WTC11 (cell line): ENCODE results near the gene CACNA1H. TPM values are rescaled to one million over a fixed set of nuclear protein-coding genes. Genes with fewer than 3 reads are reported as not detected.

ENCODE experiments used
- ATAC-seq: fragments of 200-7000 bp; cut with Tn5 transposase; 2 replicates; pipeline ENCODE4 v1.10.0; 2021; ENCODE audit warnings: mild to moderate bottlenecking, moderate library complexity
- CTCF ChIA-PET: fragments of 300-600 bp; sonication (Branson Sonifier 250); formaldehyde crosslinking; loops from one replicate; lab custom pipeline; 2021; ENCODE audit warnings: antibody characterized with exemption; lab: Charles Lee
- POLR2A ChIA-PET: fragments of 350-600 bp; sonication (Branson Sonifier 250); formaldehyde crosslinking; loops from one replicate; lab custom pipeline; 2021; ENCODE audit warnings: antibody characterized with exemption; lab: Charles Lee
- DNase-seq: peaks from one replicate; pipeline ENCODE4 v3.0.0; 2021; ENCODE audit warnings: low spot score
- H3K27ac Mint-ChIP-seq: 2 replicates; pipeline ENCODE4 v1.8.0; 2021; ENCODE audit warnings: mixed read lengths
- H3K27me3 Mint-ChIP-seq: 2 replicates; pipeline ENCODE4 v1.8.0; 2021; ENCODE audit warnings: low read depth, mild to moderate bottlenecking, moderate library complexity, mixed read lengths
- H3K36me3 Mint-ChIP-seq: 2 replicates; pipeline ENCODE4 v1.8.0; 2021; ENCODE audit warnings: mixed read lengths
- H3K4me1 Mint-ChIP-seq: 2 replicates; pipeline ENCODE4 v1.8.0; 2022; ENCODE audit warnings: mixed read lengths
- H3K4me3 Mint-ChIP-seq: 2 replicates; pipeline ENCODE4 v1.8.0; 2021; ENCODE audit warnings: mild to moderate bottlenecking, moderate library complexity, mixed read lengths
- H3K9me3 Mint-ChIP-seq: 2 replicates; pipeline ENCODE4 v1.8.0; 2021; ENCODE audit warnings: mixed read lengths
- ATF1 ChIP-seq: sonication (generic); formaldehyde crosslinking; IDR thresholded peaks from 2 replicates; pipeline ENCODE4 v1.8.1; 2023; ENCODE audit warnings: mild to moderate bottlenecking, moderate library complexity, missing genetic modification reagents
- ELF4 ChIP-seq: sonication (generic); formaldehyde crosslinking; IDR thresholded peaks from 2 replicates; pipeline ENCODE4 v1.8.1; 2022; ENCODE audit warnings: low read depth, mild to moderate bottlenecking, moderate library complexity, missing genetic modification reagents
- FOXJ3 ChIP-seq: sonication (generic); formaldehyde crosslinking; IDR thresholded peaks from 2 replicates; pipeline ENCODE4 v1.9.0; 2021; ENCODE audit warnings: missing genetic modification reagents, mild to moderate bottlenecking, borderline replicate concordance
- FOXK1 ChIP-seq: sonication (generic); formaldehyde crosslinking; IDR thresholded peaks from 2 replicates; pipeline ENCODE4 v1.8.0; 2022; ENCODE audit warnings: mild to moderate bottlenecking, moderate library complexity, missing genetic modification reagents
- GABPB1 ChIP-seq: sonication (generic); formaldehyde crosslinking; IDR thresholded peaks from 2 replicates; pipeline ENCODE4 v1.8.1; 2023; ENCODE audit warnings: mild to moderate bottlenecking, missing genetic modification reagents
- NFATC4 ChIP-seq: fragments of 250-450 bp; sonication (Bioruptor Pico); IDR thresholded peaks from 2 replicates; pipeline ENCODE4 v1.9.0; 2021; ENCODE audit warnings: mild to moderate bottlenecking
- PRDM15 ChIP-seq: sonication (generic); formaldehyde crosslinking; IDR thresholded peaks from 2 replicates; pipeline ENCODE4 v1.8.0; 2022; ENCODE audit warnings: missing genetic modification reagents
- PRRX2 ChIP-seq: fragments of 250-450 bp; sonication (Bioruptor Pico); IDR thresholded peaks from 2 replicates; pipeline ENCODE4 v1.8.0; 2021; ENCODE audit warnings: mild to moderate bottlenecking
- RELA ChIP-seq: sonication (generic); formaldehyde crosslinking; IDR thresholded peaks from 2 replicates; pipeline ENCODE4 v1.8.1; 2022; ENCODE audit warnings: missing genetic modification reagents, mild to moderate bottlenecking, borderline replicate concordance
- TEAD4 ChIP-seq: sonication (generic); formaldehyde crosslinking; IDR thresholded peaks from 2 replicates; pipeline ENCODE4 v1.8.0; 2022; ENCODE audit warnings: mild to moderate bottlenecking, missing genetic modification reagents
- USF2 ChIP-seq: sonication (generic); formaldehyde crosslinking; IDR thresholded peaks from 2 replicates; pipeline ENCODE4 v1.8.1; 2023; ENCODE audit warnings: mild to moderate bottlenecking, missing genetic modification reagents, moderate library complexity
- ZBTB21 ChIP-seq: sonication (generic); formaldehyde crosslinking; IDR thresholded peaks from 2 replicates; pipeline ENCODE4 v1.8.1; 2023; ENCODE audit warnings: mild to moderate bottlenecking, missing genetic modification reagents, borderline replicate concordance
- ZNF423 ChIP-seq: fragments of 250-450 bp; sonication (Bioruptor Pico); IDR thresholded peaks from 2 replicates; pipeline ENCODE4 v2.1.2; 2022; ENCODE audit warnings: mild to moderate bottlenecking, moderate library complexity
- total RNA-seq: library from RNA; stranded (reverse); gene quantifications from 3 replicates; pipeline ENCODE4 v1.2.3, GENCODE V29; 2021
- TF ChIP-seq, protein P1 (sequence below): sonication (generic); formaldehyde crosslinking; conservative IDR thresholded peaks from 2 replicates; pipeline ENCODE4 v1.8.1; 2023; ENCODE audit warnings: mild to moderate bottlenecking, low read depth, missing genetic modification reagents, moderate library complexity
- TF ChIP-seq, protein P2 (sequence below): sonication (generic); formaldehyde crosslinking; IDR thresholded peaks from 2 replicates; pipeline ENCODE4 v1.8.0; 2022; ENCODE audit warnings: mild to moderate bottlenecking, missing genetic modification reagents
- TF ChIP-seq, protein P3 (sequence below): fragments of 250-450 bp; sonication (Bioruptor Pico); IDR thresholded peaks from 2 replicates; pipeline ENCODE4 v2.1.2; 2022; ENCODE audit warnings: mild to moderate bottlenecking, moderate library complexity
- TF ChIP-seq, protein P4 (sequence below): sonication (generic); formaldehyde crosslinking; IDR thresholded peaks from 2 replicates; pipeline ENCODE4 v1.8.1; 2023; ENCODE audit warnings: mild to moderate bottlenecking, moderate library complexity, missing genetic modification reagents
- TF ChIP-seq, protein P5 (sequence below): sonication (generic); formaldehyde crosslinking; IDR thresholded peaks from 2 replicates; pipeline ENCODE4 v1.8.1; 2023; ENCODE audit warnings: mild to moderate bottlenecking, missing genetic modification reagents, moderate library complexity

The CACNA1H gene
- total RNA-seq, 1 experiment from 2014 or later: 38.0 TPM

GRCh38 chr16:1216681-1217400 is 63.9 kb downstream of the CACNA1H start (continued):
- TF ChIP-seq, protein P1, sequence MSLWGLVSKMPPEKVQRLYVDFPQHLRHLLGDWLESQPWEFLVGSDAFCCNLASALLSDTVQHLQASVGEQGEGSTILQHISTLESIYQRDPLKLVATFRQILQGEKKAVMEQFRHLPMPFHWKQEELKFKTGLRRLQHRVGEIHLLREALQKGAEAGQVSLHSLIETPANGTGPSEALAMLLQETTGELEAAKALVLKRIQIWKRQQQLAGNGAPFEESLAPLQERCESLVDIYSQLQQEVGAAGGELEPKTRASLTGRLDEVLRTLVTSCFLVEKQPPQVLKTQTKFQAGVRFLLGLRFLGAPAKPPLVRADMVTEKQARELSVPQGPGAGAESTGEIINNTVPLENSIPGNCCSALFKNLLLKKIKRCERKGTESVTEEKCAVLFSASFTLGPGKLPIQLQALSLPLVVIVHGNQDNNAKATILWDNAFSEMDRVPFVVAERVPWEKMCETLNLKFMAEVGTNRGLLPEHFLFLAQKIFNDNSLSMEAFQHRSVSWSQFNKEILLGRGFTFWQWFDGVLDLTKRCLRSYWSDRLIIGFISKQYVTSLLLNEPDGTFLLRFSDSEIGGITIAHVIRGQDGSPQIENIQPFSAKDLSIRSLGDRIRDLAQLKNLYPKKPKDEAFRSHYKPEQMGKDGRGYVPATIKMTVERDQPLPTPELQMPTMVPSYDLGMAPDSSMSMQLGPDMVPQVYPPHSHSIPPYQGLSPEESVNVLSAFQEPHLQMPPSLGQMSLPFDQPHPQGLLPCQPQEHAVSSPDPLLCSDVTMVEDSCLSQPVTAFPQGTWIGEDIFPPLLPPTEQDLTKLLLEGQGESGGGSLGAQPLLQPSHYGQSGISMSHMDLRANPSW (CRISPR knock-in tag): no peak
- TF ChIP-seq GABPB1 (CRISPR knock-in tag): no peak

DNA sequence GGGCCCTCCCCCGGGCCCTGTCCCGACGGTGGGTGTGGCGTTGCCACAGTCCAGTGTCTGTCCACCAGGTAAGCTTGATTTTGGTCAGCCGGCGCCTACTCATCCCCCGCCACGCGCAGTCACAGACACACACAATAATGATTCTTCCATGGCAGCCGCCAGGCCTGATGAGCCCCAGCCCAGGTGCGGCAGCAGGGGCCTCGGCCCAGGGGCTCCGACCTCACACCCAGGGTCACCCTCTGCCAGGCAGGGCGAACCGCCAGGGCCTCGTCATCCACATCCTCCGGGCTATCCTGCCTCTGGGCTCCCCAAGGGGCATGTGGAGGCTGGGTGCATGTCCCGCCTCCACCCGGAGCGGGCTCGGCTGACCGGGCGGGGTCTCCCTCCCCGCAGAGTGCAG is 64.6 kb downstream of the CACNA1H start:
- DNase-seq (no peak), ATAC-seq (no peak)
- H3K27me3 Mint-ChIP-seq: no peaks in the 10 kb centered on the region
- H3K36me3 Mint-ChIP-seq: no peaks in the 10 kb centered on the region
- no peak overlapping the region for H3K4me3 Mint-ChIP-seq
- ChIA-PET POLR2A (no interaction called here), CTCF (no interaction called here)
- no peaks in the 10 kb centered on the region for H3K4me1 Mint-ChIP-seq
- no peak overlapping the region for H3K27ac Mint-ChIP-seq
- no peaks in the 10 kb centered on the region for H3K9me3 Mint-ChIP-seq
- TF ChIP-seq ATF1: no peak
- TF ChIP-seq PRDM15: no peak
- TF ChIP-seq NFATC4 (CRISPR knock-in tag): no peak
- TF ChIP-seq, protein P2, sequence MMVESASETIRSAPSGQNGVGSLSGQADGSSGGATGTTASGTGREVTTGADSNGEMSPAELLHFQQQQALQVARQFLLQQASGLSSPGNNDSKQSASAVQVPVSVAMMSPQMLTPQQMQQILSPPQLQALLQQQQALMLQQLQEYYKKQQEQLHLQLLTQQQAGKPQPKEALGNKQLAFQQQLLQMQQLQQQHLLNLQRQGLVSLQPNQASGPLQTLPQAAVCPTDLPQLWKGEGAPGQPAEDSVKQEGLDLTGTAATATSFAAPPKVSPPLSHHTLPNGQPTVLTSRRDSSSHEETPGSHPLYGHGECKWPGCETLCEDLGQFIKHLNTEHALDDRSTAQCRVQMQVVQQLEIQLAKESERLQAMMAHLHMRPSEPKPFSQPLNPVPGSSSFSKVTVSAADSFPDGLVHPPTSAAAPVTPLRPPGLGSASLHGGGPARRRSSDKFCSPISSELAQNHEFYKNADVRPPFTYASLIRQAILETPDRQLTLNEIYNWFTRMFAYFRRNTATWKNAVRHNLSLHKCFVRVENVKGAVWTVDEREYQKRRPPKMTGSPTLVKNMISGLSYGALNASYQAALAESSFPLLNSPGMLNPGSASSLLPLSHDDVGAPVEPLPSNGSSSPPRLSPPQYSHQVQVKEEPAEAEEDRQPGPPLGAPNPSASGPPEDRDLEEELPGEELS (CRISPR knock-in tag): no peak
- no peak for TF ChIP-seq PRRX2 (CRISPR knock-in tag)
- no peak for TF ChIP-seq RELA
- TF ChIP-seq, protein P3, sequence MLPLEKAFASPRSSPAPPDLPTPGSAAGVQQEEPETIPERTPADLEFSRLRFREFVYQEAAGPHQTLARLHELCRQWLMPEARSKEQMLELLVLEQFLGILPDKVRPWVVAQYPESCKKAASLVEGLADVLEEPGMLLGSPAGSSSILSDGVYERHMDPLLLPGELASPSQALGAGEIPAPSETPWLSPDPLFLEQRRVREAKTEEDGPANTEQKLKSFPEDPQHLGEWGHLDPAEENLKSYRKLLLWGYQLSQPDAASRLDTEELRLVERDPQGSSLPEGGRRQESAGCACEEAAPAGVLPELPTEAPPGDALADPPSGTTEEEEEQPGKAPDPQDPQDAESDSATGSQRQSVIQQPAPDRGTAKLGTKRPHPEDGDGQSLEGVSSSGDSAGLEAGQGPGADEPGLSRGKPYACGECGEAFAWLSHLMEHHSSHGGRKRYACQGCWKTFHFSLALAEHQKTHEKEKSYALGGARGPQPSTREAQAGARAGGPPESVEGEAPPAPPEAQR (CRISPR knock-in tag): no peak
- TF ChIP-seq ZBTB21 (CRISPR knock-in tag): no peak
- TF ChIP-seq, protein P4, sequence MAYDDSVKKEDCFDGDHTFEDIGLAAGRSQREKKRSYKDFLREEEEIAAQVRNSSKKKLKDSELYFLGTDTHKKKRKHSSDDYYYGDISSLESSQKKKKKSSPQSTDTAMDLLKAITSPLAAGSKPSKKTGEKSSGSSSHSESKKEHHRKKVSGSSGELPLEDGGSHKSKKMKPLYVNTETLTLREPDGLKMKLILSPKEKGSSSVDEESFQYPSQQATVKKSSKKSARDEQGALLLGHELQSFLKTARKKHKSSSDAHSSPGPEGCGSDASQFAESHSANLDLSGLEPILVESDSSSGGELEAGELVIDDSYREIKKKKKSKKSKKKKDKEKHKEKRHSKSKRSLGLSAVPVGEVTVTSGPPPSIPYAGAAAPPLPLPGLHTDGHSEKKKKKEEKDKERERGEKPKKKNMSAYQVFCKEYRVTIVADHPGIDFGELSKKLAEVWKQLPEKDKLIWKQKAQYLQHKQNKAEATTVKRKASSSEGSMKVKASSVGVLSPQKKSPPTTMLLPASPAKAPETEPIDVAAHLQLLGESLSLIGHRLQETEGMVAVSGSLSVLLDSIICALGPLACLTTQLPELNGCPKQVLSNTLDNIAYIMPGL (CRISPR knock-in tag): no peak
- no peak for TF ChIP-seq ZNF423 (CRISPR knock-in tag)
- no peak for TF ChIP-seq TEAD4 (CRISPR knock-in tag)
- no peak for TF ChIP-seq FOXK1 (CRISPR knock-in tag)
- TF ChIP-seq ELF4: no peak
- TF ChIP-seq, protein P5, sequence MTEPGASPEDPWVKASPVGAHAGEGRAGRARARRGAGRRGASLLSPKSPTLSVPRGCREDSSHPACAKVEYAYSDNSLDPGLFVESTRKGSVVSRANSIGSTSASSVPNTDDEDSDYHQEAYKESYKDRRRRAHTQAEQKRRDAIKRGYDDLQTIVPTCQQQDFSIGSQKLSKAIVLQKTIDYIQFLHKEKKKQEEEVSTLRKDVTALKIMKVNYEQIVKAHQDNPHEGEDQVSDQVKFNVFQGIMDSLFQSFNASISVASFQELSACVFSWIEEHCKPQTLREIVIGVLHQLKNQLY (CRISPR knock-in tag): no peak
- TF ChIP-seq USF2: no peak
- TF ChIP-seq FOXJ3 (CRISPR knock-in tag): no peak
